ENCODE results near the gene ACOT11. TPM values are rescaled to one million over a fixed set of nuclear protein-coding genes. Genes with fewer than 3 reads are reported as not detected.

Gene ACOT11
- total and polyA plus RNA-seq, 9 of the 15 experiments (the other 6 are each of a cell fraction or from before 2014, with no cell fraction given), result 0.04 to 1.2 (median 0.64) TPM; not detected in 2

GRCh38 chr1:54584575-54584974 is 36.5 kb downstream of the ACOT11 start:
- ChIA-PET POLR2A (interaction anchor here (0.7 to 1.5 kb wide), 2 partner anchors 8 to 62 kb away, joined by 4 to 8 read pairs; no protein-coding TSS in a partner anchor), CTCF (ENCODE audit: low intra/inter-chr PET ratio) (no interaction called here)
- BruUV-seq (replicated peaks), result no TSS peak
- DNase-seq (ENCODE audit: extremely low read depth in 1 of 4, low spot score in 3 of 4) (no peak), ATAC-seq (no peak), FAIRE-seq (no peak)
- no peaks in the 10 kb centered on the region for H4K20me1 ChIP-seq (replicated peaks; ENCODE audit: control insufficient read depth, insufficient read depth, low read length)
- no peaks in the 10 kb centered on the region for H3K9me1 ChIP-seq (ENCODE audit: control insufficient read depth, insufficient read depth, low read length)
- no peaks in the 10 kb centered on the region for H3K9me3 ChIP-seq (replicated peaks; ENCODE audit: control insufficient read depth, insufficient read depth, low read depth, low read length)
- peaks cover 17 to 49% of the 10 kb centered on the region in 2 experiments; a peak in 4 of 5 replicates for H3K27me3 ChIP-seq (ENCODE audit: control insufficient read depth in 2 of 2, insufficient read depth in 2 of 2, low read length in 2 of 2)
- no peak for TF ChIP-seq ERF (CRISPR knock-in tag; IDR thresholded peaks at IDR 0.05)
- TF ChIP-seq, protein P1, sequence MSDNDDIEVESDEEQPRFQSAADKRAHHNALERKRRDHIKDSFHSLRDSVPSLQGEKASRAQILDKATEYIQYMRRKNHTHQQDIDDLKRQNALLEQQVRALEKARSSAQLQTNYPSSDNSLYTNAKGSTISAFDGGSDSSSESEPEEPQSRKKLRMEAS (CRISPR knock-in tag; IDR thresholded peaks at IDR 0.05), result no peak
- no peak for TF ChIP-seq CBFA2T3 (IDR thresholded peaks at IDR 0.05)
- no peak for TF ChIP-seq PML (IDR thresholded peaks at IDR 0.05; ENCODE audit: low read length)
- TF ChIP-seq SMARCC2 (IDR thresholded peaks at IDR 0.05; ENCODE audit: low read depth), result no peak
- TF ChIP-seq HSF4 (CRISPR knock-in tag; IDR thresholded peaks at IDR 0.05; ENCODE audit: borderline replicate concordance), result no peak
- no peak for TF ChIP-seq FOS (IDR thresholded peaks at IDR 0.05; ENCODE audit: extremely low read depth, insufficient read length)
- TF ChIP-seq, protein P2, sequence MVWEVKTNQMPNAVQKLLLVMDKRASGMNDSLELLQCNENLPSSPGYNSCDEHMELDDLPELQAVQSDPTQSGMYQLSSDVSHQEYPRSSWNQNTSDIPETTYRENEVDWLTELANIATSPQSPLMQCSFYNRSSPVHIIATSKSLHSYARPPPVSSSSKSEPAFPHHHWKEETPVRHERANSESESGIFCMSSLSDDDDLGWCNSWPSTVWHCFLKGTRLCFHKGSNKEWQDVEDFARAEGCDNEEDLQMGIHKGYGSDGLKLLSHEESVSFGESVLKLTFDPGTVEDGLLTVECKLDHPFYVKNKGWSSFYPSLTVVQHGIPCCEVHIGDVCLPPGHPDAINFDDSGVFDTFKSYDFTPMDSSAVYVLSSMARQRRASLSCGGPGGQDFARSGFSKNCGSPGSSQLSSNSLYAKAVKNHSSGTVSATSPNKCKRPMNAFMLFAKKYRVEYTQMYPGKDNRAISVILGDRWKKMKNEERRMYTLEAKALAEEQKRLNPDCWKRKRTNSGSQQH (CRISPR knock-in tag; IDR thresholded peaks at IDR 0.05), result no peak
- TF ChIP-seq DEAF1 (CRISPR knock-in tag; IDR thresholded peaks at IDR 0.05), result no peak
- no peak overlapping the region for H2AFZ ChIP-seq (ENCODE audit: low read depth, low read length)
- in situ Hi-C loops (cut with MboI) (no loop called here), intact Hi-C loops (cut with micrococcal nuclease) (no loop called here)
- WGBS (ENCODE audit: insufficient coverage, low coverage, missing lambda C conversion rate), result 7% methylated on average over 17 of the region's 17 CpGs
- 0 out of 4 replicates have a peak overlapping the region, but pooled peaks of 1 of the 2 experiments have one; percentile 15 for H3K9ac ChIP-seq (ENCODE audit: insufficient read depth in 1 of 2, low read depth in 2 of 2, low read length in 2 of 2)
- H3K27ac ChIP-seq (ENCODE audit: extremely low read depth, low read depth, low read length), result no peak overlapping the region
- no peaks in the 10 kb centered on the region for H3K36me3 ChIP-seq (ENCODE audit: control insufficient read depth, insufficient read depth, low read length)
- no peak overlapping the region for H3K4me3 ChIP-seq
- peaks cover 0 to 9% of the 10 kb centered on the region in 2 experiments; a peak in 1 of 5 replicates for H3K4me1 ChIP-seq (replicated peaks in 1 of 2; ENCODE audit: control insufficient read depth in 2 of 2, insufficient read depth in 2 of 2, low read length in 2 of 2)
- H3K4me2 ChIP-seq (ENCODE audit: insufficient read depth, low read length), result no peak overlapping the region
- no peaks in the 10 kb centered on the region for H3K79me2 ChIP-seq (ENCODE audit: control insufficient read depth, insufficient read depth, low read length)
